NCI-H2081 treated with DMSO at 0.1 percent for 48 hours (cell line): ENCODE results near the gene EIF1AY.
"Not testable (repeated sequence)": the region's sequence is repeated elsewhere in the genome, so short reads cannot be mapped to it uniquely, and the experiment has no call there.

Experiments used
- DNase-seq: peaks from one replicate; lab custom pipeline; 2025; lab: John Stamatoyannopoulos, UW

The EIF1AY gene, protein sequence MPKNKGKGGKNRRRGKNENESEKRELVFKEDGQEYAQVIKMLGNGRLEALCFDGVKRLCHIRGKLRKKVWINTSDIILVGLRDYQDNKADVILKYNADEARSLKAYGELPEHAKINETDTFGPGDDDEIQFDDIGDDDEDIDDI

DNA sequence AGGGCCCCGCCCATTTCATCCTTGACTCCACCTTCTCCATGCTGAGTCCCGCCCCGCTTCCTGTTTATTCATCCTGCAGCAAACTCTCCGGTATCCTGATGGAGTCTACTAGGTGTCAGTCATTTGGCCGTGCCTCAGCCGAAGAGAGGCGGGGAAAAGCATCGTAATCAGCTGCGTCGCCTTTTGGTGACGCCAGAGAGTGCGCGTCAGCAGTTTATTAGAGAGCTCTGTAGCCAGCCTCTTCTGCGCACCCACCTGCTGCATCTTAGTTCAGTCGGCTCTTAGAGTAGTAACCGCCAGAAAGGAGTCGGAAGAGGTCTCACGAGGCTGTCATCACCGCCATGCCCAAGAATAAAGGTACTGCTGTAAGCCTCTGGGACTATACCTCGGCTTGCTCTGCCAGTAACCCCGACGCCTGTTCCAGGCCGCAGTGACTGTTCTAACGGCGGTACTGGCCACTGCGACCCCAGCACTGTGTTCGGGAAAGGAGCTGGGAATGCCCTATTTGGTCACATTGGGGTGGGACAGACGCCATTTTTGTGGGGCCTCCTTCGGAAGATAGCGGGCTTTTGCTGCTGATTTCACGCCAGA is at the start of gene EIF1AY:
TSS of gene EIF1AY (plus strand) at position 246 of the 591 bp plus-strand sequence. CDS start at position 342, 96 bp downstream.
- DNase-seq: no peak

- no peak for DNase-seq
These were observed 47.1 kb upstream of the EIF1AY start for GRCh38 chrY:20528435-20528834.

- no peak for DNase-seq
These were observed 37.4 kb upstream of the EIF1AY start for GRCh38 chrY:20538186-20538585.

DNA sequence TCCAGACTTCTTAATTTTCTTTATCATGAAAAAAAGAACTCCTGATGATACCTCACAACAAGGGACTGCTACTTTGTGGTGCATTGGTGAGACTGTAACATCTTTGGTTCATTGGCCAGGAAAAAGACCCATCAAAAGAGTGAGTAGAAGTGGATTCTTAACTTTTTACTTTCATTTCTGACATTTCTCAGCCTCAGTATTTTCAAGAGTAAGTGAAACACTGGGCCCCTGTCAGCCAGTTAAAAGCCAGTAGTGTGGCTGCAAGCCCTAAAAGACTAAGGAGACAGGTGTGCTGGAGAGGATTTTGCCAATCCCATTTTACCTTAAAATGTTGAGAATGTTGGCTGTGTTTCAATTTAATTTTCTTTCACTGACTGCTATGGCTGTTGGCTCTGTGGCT is 36.6 kb upstream of the EIF1AY start:
- no peak for DNase-seq

GRCh38 chrY:20544451-20544960 is 31.1 kb upstream of the EIF1AY start:
- DNase-seq: no peak

DNA sequence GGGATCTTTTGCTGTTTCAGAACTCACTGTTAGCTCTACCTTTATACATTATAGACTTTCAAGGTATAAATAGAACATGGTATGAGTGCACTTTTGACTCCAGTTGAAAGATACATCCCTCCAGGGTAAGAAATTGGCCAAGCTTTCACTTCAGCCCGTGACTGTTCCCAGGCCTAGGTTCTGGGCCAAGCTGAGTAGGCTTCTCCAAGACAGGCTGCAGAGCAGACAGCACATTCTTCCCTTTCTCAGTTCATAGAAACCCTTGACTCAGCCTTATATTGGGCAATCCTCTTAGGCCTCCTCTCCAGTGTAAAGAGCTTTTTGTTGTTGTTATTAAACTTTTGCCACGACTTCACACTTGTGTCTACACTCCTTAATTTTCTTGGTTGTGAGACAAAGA is 29.5 kb upstream of the EIF1AY start:
- DNase-seq: no peak

DNA sequence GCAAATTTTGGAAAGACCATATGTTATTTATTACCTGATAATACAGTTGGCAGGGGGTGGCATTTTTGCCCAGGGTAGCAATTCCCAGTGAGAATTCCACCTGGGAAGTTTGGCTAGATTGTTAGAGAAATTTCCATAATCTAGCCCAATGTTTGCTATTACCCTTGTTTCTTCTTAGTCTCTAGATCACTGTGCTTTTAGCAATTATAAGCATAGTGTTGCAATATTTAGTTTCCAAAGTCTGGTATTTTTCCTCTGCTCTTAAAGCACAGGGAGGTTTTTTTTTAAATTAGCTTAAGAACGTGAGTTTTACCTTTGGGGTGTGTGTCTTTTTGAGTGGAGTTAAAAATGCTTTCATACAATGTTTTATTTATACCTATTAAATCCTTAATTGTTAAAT is 26.3 kb upstream of the EIF1AY start:
- no peak for DNase-seq

DNA sequence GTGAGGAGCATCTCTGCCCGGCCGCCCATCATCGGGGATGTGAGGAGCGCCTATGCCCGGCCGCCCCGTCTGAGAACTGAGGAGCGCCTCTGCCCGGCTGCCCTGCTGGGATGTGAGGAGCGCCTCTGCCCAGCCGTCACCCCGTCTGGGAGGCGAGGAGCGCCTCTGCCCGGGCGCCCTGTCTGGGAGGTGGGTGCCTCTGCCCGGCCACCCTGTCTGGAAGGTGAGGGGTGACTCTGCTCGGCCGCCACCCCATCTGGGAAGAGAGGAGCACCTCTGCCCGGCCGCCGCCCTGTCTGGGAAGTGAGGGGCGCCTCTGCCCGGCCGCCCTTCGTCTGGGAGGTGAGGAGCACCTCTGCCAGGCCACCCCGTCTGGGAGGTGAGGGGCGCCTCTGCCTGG is 23.7 kb upstream of the EIF1AY start:
- DNase-seq: no peak

- not testable (repeated sequence) for DNase-seq
These were observed 22.7 kb upstream of the EIF1AY start for GRCh38 chrY:20552764-20553323.

DNA sequence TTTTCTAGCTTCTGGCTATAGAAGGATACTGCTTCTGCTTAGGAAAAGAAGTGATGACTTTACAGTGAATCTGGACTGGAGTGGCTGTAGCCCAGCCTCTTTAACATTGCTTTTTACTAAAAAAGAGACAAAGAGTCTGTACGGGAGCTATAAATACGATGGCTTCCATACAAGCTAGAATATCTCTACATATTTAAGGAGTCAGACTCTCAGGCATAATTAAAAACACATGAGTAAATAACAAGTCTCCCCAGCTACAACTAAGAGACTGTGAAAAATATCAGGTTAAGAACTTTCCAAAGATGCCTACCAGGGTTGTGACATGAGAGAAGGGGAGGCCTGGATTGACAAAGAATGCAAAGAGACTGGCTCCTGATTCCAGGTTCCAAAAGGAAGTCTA is 19.8 kb upstream of the EIF1AY start:
- DNase-seq: no peak

- DNase-seq: no peak
These were observed 16.9 kb upstream of the EIF1AY start for GRCh38 chrY:20558677-20559076.

DNA sequence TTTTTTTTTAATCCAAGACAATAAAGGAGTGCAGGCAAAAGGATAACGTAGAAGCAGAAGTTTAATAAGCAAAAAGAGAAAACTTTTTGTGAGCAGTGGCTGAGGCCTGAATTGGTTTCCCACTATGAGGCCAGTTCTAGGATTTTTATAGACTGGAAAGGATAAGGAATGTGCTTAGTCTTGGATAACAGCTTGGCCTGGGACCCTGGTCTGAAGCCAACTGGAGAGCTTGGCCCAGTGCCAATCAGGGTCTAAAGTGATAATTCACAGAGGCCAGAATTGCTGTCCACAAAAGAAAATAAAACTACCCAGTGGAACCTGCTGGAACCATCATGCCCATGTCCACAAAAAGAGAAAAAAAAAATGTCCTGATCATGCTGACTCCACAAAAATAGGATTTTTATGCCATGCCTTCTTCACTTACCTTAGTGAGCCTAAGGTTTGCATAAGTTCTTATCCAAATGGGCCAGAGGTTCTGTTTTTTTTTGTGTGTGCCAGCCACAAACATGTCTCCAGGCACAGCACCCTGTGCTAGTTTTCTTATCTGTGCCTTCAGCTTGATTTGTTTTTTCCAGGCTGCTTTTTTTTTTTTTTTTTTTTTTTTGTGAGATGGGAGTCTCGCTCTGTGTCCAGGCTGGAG is 15.6 kb upstream of the EIF1AY start:
- no peak for DNase-seq

DNA sequence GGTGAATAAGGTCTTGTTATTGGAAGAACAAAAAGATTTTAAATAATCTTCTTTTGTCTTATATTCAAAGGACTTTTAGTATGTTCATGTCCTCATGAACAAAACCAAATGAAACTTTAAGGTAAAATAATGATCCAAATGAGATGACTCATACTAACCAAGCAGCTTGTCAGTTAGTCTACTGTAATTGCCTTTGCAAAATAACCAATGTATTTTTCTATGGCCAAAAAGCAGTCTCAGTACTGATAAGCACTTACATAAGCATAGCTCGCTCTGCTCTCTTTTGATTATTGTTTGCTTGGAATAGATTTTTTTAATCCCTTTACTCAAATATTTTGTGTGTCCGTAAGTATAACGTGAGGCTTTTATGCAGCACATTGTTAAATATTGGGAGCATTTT is 4.3 kb upstream of the EIF1AY start:
- no peak for DNase-seq

GRCh38 chrY:20576506-20576905 is 930 bp downstream of the EIF1AY start:
- no peak for DNase-seq

DNA sequence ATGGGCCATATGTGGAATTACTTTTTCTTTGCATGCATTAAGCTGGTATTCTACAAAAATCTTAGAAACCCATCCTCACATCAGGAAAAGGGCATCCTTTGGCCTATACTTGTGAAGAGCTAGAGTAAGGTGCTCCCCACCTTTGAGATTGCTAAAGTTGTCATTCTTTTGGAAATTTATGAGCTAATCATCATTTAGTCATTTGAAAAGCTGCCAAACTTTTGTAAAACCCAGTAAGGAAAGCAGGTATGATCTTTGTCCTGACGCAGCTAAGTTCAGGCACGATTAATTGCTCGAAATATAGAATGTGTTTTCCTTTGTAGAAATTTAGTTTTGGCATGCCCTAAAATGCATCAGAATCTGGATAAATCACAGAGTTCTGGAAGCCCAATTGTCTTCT is 2.6 kb downstream of the EIF1AY start:
- DNase-seq: no peak

- DNase-seq: no peak
These were observed 6.1 kb downstream of the EIF1AY start for GRCh38 chrY:20581687-20582086.

GRCh38 chrY:20586161-20586560 is 10.6 kb downstream of the EIF1AY start:
- no peak for DNase-seq
